H9 (cell line): ENCODE data around the gene MT1A. TPM values are rescaled to one million over a fixed set of nuclear protein-coding genes. Genes with fewer than 3 reads are reported as not detected.

Experiments
- DNase-seq: peaks from one replicate; pipeline ENCODE4 v3.0.0-alpha.2; 2017
- H2AFZ ChIP-seq: one replicate; pipeline ENCODE4 v1.6.1; 2013; ENCODE audit warnings: mild to moderate bottlenecking, low read length, control low read depth, moderate library complexity
- H2AK5ac ChIP-seq: 2 replicates; pipeline ENCODE4 v1.6.1; 2013; ENCODE audit warnings: low read length, control low read depth, mixed read lengths; ENCODE audit not compliant: insufficient read length
- H2BK120ac ChIP-seq: one replicate; pipeline ENCODE4 v1.6.1; 2013; ENCODE audit warnings: low read depth, mild to moderate bottlenecking, low read length, control low read depth, inconsistent platforms; ENCODE audit not compliant: poor library complexity, severe bottlenecking
- H2BK12ac ChIP-seq: 2 replicates; pipeline ENCODE4 v1.6.1; 2013; ENCODE audit warnings: low read length, control low read depth, mixed read lengths, low read depth; ENCODE audit not compliant: insufficient read length
- H2BK15ac ChIP-seq: 2 replicates; pipeline ENCODE4 v1.6.1; 2013; ENCODE audit warnings: low read depth, low read length, control low read depth
- H2BK20ac ChIP-seq: one replicate; pipeline ENCODE4 v1.6.1; 2013; ENCODE audit warnings: low read depth, mild to moderate bottlenecking, low read length, control low read depth, inconsistent platforms; ENCODE audit not compliant: poor library complexity, severe bottlenecking
- H2BK5ac ChIP-seq: 2 replicates; pipeline ENCODE4 v1.6.1; 2013; ENCODE audit warnings: low read length, control low read depth, mixed read lengths; ENCODE audit not compliant: insufficient read length
- H3K14ac ChIP-seq: 2 replicates; pipeline ENCODE4 v1.6.1; 2013; ENCODE audit warnings: low read length, control low read depth; ENCODE audit not compliant: insufficient read depth
- H3K18ac ChIP-seq: 2 replicates; pipeline ENCODE4 v1.6.1; 2013; ENCODE audit warnings: low read depth, mild to moderate bottlenecking, mixed read lengths, low read length, control low read depth; ENCODE audit not compliant: insufficient read length
- H3K23ac ChIP-seq: 2 replicates; pipeline ENCODE4 v1.6.1; 2013; ENCODE audit warnings: low read length, control low read depth, mixed read lengths, low read depth; ENCODE audit not compliant: insufficient read length
- H3K23me2 ChIP-seq: 2 replicates; pipeline ENCODE4 v1.6.1; 2013; ENCODE audit warnings: low read depth, mild to moderate bottlenecking, mixed read lengths, low read length, control low read depth; ENCODE audit not compliant: insufficient read length, poor library complexity, severe bottlenecking
- H3K27ac ChIP-seq: 2 replicates; pipeline ENCODE4 v1.5.1; 2013; ENCODE audit warnings: low read length, control low read depth, mixed read lengths, low read depth; ENCODE audit not compliant: insufficient read length
- H3K27me3 ChIP-seq: 2 replicates; pipeline ENCODE4 v1.6.1; 2013; ENCODE audit warnings: low read length, control low read depth, inconsistent platforms; ENCODE audit not compliant: insufficient read depth
- H3K4ac ChIP-seq: 2 replicates; pipeline ENCODE4 v1.6.1; 2013; ENCODE audit warnings: low read depth, mild to moderate bottlenecking, control low read depth, inconsistent platforms, low read length, moderate library complexity
- H3K4me1 ChIP-seq: 2 replicates; pipeline ENCODE4 v1.6.1; 2013; ENCODE audit warnings: low read length, control low read depth, inconsistent platforms; ENCODE audit not compliant: insufficient read depth
- H3K4me2 ChIP-seq: 2 replicates; pipeline ENCODE4 v1.6.1; 2013; ENCODE audit warnings: low read length, control low read depth, mixed read lengths; ENCODE audit not compliant: insufficient read length, insufficient read depth
- H3K56ac ChIP-seq: 2 replicates; pipeline ENCODE4 v1.6.1; 2013; ENCODE audit warnings: low read depth, mild to moderate bottlenecking, mixed read lengths, low read length, control low read depth; ENCODE audit not compliant: insufficient read length
- H3K79me1 ChIP-seq: 2 replicates; pipeline ENCODE4 v1.6.1; 2013; ENCODE audit warnings: low read depth, mild to moderate bottlenecking, moderate library complexity, low read length, control low read depth, inconsistent platforms; ENCODE audit not compliant: insufficient read depth, poor library complexity, severe bottlenecking
- H3K79me2 ChIP-seq: 2 replicates; pipeline ENCODE4 v1.6.1; 2013; ENCODE audit warnings: low read length, control low read depth, inconsistent platforms; ENCODE audit not compliant: insufficient read depth
- H3K9ac ChIP-seq: 2 replicates; pipeline ENCODE4 v1.6.1; 2013; ENCODE audit warnings: low read length, control low read depth, mixed read lengths; ENCODE audit not compliant: insufficient read length; ENCODE audit errors: extremely low read depth
- H3K9me3 ChIP-seq: one replicate; pipeline ENCODE4 v1.6.1; 2013; ENCODE audit warnings: low read depth, low read length, inconsistent platforms; ENCODE audit not compliant: control insufficient read depth
- H3T11ph ChIP-seq: one replicate; pipeline ENCODE4 v1.6.1; 2013; ENCODE audit warnings: mild to moderate bottlenecking, low read length, control low read depth, inconsistent platforms
- H4K20me1 ChIP-seq: one replicate; pipeline ENCODE4 v1.6.1; 2013; ENCODE audit not compliant: control insufficient read depth, insufficient read length, insufficient read depth
- H4K5ac ChIP-seq: 2 replicates; pipeline ENCODE4 v1.6.1; 2013; ENCODE audit warnings: low read depth, mild to moderate bottlenecking, mixed read lengths, low read length, control low read depth; ENCODE audit not compliant: insufficient read length
- H4K8ac ChIP-seq: replicated peaks from 2 replicates; pipeline ENCODE4 v1.6.1; 2013; ENCODE audit warnings: low read length, control low read depth, mixed read lengths, low read depth; ENCODE audit not compliant: insufficient read length
- H4K91ac ChIP-seq: 2 replicates; pipeline ENCODE4 v1.6.1; 2013; ENCODE audit warnings: low read depth, mild to moderate bottlenecking, moderate library complexity, mixed read lengths, low read length, control low read depth; ENCODE audit not compliant: insufficient read length
- H3K27ac Mint-ChIP-seq, 3 experiments: 2 replicates in 2 of 3; 3 replicates in 1 of 3; pipeline ENCODE4 v1.8.0; 2020 to 2021; ENCODE audit warnings: mixed read lengths in 3 of 3, mild to moderate bottlenecking in 1 of 3, moderate library complexity in 1 of 3
- H3K27me3 Mint-ChIP-seq: 2 replicates; pipeline ENCODE4 v1.8.0; 2021; ENCODE audit warnings: low read depth, mild to moderate bottlenecking, moderate library complexity, mixed read lengths
- H3K36me3 Mint-ChIP-seq, 3 experiments: 2 replicates in 2 of 3; 3 replicates in 1 of 3; pipeline ENCODE4 v1.8.0; 2020 to 2021; ENCODE audit warnings: low read depth in 3 of 3, mixed read lengths in 3 of 3; ENCODE audit not compliant: insufficient read depth in 1 of 3
- H3K4me1 Mint-ChIP-seq, 2 experiments: 2 replicates each; pipeline ENCODE4 v1.8.0; 2020; ENCODE audit warnings: mixed read lengths in 2 of 2
- H3K4me3 Mint-ChIP-seq, 2 experiments: 2 replicates in 1 of 2; 3 replicates in 1 of 2; pipeline ENCODE4 v1.8.0; 2020 to 2021; ENCODE audit warnings: mild to moderate bottlenecking in 2 of 2, mixed read lengths in 2 of 2, moderate library complexity in 1 of 2
- H3K9me3 Mint-ChIP-seq, 2 experiments: 2 replicates in 1 of 2; 3 replicates in 1 of 2; pipeline ENCODE4 v1.8.0; 2020; ENCODE audit warnings: mild to moderate bottlenecking in 2 of 2, mixed read lengths in 2 of 2, moderate library complexity in 1 of 2
- CTCF ChIP-seq: fragments of 200-600 bp; sonication (generic); conservative IDR thresholded peaks from 3 replicates; pipeline ENCODE4 v1.8.0; 2021; ENCODE audit warnings: antibody characterized with exemption, mild to moderate bottlenecking
- WGBS: extraction: QIAGEN DNeasy Blood & Tissue Kit; methylation state at CpG from one replicate; pipeline ENCODE4 v1.1.7; 2013; ENCODE audit warnings: missing lambda C conversion rate, low lambda C conversion rate, mixed read lengths; ENCODE audit not compliant: insufficient read length; ENCODE audit errors: extremely low coverage; 5-methylcytosine and 5-hydroxymethylcytosine counted together
- total RNA-seq: library from RNA; stranded (reverse); gene quantifications from 2 replicates; pipeline ENCODE4 v1.2.1, GENCODE V29; 2021

MT1A gene
- total RNA-seq, 1 experiment from 2014 or later: not detected

- Histone ChIP-seq H3K23me2 (peaks cover 15% of the 10 kb centered on the region), H2BK5ac (no peak overlapping the region), H3K18ac (no peak overlapping the region), H4K5ac (no peak overlapping the region), H3K27ac (no peak overlapping the region), H2BK12ac (no peak overlapping the region), H3K4me2 (no peak overlapping the region), H2BK15ac (no peak overlapping the region), H4K91ac (no peak overlapping the region), H3K79me1 (no peaks in the 10 kb centered on the region), H2AK5ac (no peak overlapping the region), H3T11ph (no peak overlapping the region), H2BK20ac (no peak overlapping the region), H2AFZ (no peak overlapping the region), H3K14ac (no peak overlapping the region), H3K4ac (no peak overlapping the region), H3K79me2 (no peaks in the 10 kb centered on the region), H3K56ac (no peak overlapping the region), H3K9ac (no peak overlapping the region), H4K8ac (no peak overlapping the region), H2BK120ac (no peak overlapping the region), H3K23ac (no peak overlapping the region), H4K20me1 (no peaks in the 10 kb centered on the region), H3K4me1 (peaks cover 7% of the 10 kb centered on the region; the same call in 1 of the 2 replicates), H3K27me3 (peaks cover 31% of the 10 kb centered on the region), H3K9me3 (no peaks in the 10 kb centered on the region)
- Mint-ChIP-seq H3K36me3 (no peaks in the 10 kb centered on the region), H3K4me1 (peaks cover 28 to 53% of the 10 kb centered on the region in 2 experiments), H3K27ac (no peak overlapping the region), H3K9me3 (no peaks in the 10 kb centered on the region; a peak in 1 of 5 replicates), H3K4me3 (no peak overlapping the region), H3K27me3 (peaks cover 72% of the 10 kb centered on the region)
- DNase-seq: no peak
- WGBS: no CpG with 5 or more reads among the region's 11 CpGs
- no peak for TF ChIP-seq CTCF
Observed at GRCh38 chr16:56672761-56673536, 34.5 kb downstream of the MT1A start.
